Activated gamma-delta T cell (primary cell): ENCODE data around the gene TBC1D19.

Experiments
- DNase-seq: peaks from one replicate; lab custom pipeline; 2025; lab: John Stamatoyannopoulos, UW

TBC1D19 gene

DNA sequence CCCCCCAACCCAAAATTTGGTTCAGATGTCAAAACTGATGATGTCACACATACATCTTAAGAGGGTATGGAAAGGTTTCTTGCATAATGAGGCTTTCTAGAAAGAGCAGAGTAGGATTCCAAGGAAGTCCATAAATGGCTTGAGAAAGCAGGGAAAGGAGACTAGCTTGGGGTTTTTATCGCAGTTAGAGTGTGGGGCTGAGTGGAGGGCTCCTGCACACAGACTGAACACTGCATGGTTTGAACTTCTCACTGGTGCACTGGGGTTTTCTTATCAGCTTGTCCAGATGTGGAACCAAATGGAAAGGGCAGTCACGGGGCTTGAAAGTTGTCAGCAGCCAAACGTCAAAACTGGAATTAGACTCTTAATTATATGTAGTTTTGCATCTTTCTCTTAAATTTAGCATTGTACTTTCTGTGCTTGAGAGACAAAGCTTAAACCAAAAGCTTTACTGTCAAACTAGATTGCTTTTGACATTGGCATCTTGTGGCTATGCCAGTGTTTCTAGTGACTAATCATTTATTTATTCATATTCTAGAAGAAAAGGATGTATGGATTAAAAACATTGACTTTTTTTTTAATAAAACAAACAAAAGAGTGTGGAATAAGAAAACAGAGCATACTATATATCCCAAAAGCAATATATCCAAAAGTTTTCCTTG is 198.4 kb downstream of the TBC1D19 start:
- no peak for DNase-seq

DNA sequence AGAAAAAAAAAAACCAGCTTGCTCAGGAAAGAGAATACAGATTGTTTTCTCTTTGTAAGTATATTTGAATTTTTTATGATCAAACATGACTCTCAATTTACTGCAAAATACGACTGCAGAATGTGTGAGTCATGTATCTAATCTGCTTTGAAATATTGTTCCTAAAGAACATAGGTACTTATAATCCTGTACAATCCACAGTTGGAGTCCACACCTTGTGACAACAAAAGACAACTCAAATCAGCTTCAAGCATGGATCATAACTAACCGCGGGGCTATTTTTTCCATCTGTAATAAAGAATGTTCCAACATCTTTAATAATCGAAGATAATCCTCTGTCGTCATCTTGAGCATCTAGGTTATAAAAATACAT is 198.9 kb downstream of the TBC1D19 start:
- DNase-seq: no peak

DNA sequence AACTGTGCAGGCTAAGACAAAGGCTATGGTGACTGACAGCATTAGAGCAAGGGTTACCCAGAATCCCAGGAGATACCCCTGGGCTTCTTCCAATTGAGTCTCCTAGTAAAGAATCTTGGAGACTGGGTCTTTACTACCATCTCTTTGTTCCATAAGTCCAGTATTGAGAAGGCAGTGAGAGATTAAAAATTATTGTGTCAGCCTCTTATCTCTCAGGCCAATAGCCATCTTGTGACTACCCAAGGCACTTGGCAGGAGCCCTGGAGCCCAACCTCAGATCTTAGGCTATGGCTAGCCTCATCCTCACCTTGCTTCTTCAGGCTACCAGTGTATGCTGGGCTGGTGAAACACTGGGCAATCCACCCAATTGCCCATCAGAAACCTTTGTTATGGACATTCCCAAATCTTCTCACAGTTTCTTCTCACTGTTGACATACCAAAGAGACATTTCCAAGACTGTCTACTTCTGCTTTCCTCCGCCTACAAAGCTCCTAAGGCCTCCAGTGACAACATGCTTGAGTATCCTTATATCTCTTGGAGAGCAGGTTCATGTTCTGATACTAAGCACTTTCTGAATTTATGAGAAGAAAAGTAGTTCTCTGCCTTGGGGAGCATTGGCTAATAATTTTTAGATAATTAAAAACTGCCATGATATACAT is 200.5 kb downstream of the TBC1D19 start:
- DNase-seq: no peak

DNA sequence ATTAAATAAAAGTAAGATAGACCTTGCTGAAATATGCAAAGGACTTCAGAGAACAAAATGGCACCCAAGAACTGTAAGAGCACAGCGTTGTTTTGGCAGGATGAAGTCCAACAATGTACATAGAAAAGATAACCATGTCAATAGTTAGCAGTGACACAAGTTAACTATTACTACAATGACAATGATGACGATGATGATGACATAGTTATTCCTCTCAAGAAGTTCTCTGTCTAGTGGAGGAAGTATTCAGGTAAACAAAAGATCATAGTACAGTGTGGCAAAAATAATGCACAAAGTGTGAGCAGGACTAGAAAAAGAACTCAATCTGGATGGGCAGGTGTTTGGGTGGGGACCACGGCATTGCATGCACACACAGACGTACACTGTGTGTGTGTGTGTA is 201.4 kb downstream of the TBC1D19 start:
- no peak for DNase-seq

DNA sequence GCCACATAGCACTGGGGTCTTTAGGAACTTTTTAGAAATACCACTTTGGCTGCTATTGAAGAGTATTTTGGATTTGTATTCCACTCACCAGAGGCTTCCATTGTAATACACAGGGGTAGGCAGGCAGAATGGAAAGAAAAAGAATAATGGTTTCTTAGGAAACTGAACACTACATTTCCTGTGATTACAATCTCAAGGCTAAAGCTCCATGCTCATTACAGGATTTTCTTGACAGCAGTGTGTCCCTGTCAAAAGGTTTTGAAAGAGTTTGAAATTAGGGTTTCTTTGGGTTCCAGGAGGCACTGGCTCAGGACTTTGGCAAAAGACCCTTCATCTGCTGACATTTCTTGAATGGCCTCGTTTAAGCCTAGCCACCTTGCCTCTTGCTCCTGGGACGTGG is 201.9 kb downstream of the TBC1D19 start:
- no peak for DNase-seq

DNA sequence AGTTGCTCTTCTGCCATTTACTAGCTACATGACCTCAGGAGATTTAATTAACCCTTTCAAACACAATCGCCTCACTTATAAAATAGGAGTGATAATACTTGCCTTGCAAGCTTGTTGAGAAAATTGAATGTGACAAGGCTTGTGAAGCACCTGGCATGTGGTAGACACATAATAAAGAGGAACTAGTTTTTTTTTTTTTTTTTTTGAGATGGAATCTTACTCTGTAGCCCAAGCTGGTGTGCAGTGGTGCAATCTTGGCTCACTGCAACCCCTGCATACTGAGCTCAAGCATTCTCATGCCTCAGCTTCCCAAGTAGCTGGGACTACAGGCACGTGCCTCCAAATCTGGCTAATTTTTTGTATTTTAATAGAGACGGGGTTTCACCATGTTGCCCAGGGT is 203.0 kb downstream of the TBC1D19 start:
- DNase-seq: no peak

DNA sequence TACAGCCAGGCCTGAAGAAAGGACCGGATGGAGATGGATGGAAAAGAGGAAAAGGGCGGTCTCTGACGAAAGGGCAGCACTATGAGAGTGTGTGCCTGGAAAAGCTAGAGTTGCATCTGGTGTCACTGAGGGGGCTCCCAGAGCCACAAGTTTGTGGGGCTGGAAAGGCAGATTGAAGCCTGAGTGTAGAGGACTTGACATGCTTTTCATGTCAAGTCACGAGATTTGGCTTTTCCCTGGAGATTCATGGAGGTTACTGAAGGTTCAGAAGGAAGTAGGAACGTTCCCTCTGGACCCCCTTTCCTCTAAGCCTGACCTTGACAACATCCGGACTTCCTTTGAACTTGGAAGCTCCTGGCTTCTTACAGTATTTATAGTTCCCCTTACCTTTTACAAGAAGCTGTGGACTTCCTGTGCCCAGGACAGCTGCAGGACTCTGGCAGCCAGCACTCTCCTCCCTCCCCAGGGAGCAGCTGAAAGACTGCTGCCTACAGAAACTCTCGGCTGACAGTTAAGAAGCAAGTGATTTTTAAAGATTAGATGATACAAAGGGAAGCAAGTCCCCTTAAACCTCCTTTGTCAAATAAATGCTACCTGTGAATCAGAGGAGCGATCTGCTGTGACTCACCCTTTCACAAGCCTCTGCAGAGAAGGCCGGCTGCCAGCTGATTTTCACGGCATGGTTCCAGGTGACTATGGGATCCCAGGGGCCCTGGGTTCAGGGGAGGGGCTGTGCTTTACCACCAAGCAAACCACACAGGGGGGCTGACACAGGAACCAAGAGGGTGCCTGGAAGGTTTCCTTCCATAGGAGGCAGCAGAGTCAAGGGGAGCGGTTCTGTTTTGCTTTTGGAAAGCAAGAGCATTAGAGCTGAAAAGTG is 203.8 kb downstream of the TBC1D19 start:
- DNase-seq: peak; percentile 6

DNA sequence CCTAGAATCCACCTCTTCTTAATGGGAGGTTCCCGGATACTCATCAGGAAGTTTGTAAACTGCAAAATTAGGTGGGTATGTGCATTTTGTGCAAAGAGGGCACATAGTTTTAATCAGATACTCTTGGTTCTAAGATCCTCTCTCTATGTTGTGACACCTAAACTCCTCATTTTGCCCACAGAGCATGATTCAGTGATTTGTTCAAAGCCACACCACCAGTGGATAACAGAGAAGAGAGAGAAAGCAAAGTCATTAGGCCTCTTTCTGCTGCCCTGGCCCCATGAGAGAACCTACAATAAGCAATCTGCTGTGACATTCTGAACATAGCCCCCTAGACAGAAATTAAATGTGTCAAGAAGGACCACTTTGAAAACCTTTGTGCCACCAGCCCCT is 204.5 kb downstream of the TBC1D19 start:
- DNase-seq: no peak

DNA sequence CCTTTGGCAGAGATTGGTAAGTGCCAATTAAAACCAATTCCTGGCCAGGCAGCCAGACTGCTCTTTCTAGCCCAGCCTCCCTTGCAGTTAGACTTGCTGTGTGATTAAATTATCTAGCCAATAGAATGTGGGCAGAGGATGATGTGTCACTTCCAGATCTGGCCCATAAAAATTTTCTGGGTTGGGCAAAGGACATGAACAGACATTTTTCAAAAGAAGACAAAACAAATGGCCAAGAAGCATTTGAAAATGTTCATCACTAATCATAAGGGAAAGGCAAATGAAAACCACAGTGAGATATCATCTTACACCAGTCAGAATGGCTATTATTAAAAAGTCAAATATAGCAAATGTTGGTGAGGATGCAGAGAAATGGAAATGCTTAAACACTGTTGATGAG is 205.3 kb downstream of the TBC1D19 start:
- DNase-seq: no peak

DNA sequence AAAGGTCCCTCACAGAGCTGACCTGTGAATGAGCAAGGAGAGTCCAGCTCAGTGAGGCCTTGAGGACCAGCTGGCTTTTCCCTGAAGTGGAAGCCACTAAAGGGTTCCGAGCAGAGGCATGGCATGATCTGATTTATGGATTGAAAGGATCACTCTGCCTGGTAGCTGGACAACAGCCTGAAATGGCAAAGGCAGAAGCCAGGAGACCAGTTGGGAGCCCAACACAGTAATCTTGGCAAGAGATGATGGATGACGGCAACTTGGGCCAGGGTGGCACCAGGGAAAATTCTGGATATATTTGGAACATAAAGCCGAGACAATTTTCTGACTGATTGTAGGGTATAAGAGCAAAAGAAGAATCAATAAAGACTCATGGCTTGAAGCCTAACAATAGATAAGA is 207.5 kb downstream of the TBC1D19 start:
- no peak for DNase-seq

DNA sequence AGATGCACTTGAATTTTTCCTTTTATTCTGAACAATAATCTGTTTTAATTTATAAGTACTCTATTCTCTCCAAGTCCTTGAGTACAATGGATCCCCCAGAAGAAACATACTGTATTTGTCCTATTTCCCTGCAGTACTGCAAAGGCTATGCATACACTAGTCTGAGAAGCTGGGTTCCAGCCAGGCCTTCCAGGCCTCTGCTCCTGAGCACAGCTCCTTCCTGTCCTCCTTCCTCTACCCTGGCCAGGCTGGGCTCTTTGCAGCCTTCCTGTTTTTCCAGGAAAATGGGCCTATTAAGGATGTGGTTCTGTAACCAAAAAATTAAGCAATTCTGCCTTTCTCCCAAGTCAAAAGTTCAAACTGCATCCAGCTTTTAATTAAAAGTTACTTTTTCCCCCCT is 208.8 kb downstream of the TBC1D19 start:
- no peak for DNase-seq

DNA sequence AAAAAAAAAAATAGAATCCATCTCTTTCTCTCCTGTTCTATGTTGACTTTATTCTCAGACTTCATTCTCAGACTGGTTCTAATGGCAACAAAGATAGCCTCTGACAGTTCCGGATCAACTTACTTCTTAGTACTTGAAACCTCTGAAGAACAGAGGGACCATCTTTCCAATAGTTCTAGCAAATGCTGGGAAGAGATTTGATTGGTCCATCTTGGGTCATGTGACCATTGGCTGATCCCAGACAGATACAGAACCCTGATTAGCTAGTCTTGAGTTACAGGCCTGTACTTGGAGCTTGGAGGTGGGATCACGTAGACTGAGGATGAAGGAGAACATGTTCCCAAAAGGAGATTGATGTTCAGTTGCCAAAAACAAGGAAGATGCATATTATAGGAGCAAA is 209.9 kb downstream of the TBC1D19 start:
- DNase-seq: no peak

DNA sequence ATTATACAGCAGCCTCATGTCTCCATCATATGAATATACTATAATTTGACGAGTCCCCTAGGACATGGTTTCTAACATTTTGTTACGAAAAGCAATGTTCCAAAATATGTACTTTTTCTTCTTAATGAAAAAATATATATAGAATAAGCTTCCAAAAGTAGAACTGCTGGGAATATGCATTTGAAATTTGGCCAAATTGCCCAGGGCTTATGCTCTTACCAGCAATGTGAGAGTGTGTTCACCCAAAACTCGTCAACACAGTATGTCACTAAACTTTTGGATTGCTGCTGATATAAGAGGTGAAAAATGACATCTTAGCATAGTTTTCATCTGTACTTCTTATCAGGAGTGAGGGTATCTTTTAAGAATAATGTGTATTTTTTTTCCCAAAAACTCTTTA is 212.2 kb downstream of the TBC1D19 start:
- no peak for DNase-seq

DNA sequence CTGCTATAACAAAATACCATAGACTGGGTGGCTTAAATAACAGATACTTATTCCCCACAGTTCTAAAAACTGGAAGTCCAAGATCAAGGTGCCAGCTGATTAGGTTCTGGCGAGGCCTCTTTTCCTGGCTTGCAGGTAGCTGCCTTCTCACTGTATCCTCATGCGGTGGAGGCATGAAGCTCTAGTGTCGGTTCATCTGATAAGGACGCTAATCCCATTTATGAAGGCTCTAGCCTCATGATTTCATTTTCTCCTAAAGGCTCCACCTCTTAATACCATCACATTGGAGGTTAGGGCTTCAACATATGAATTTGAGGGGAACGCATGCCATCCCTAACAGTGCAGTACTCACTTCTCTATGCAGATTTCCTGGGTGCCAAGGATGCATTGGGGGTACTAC is 218.9 kb downstream of the TBC1D19 start:
- no peak for DNase-seq

DNA sequence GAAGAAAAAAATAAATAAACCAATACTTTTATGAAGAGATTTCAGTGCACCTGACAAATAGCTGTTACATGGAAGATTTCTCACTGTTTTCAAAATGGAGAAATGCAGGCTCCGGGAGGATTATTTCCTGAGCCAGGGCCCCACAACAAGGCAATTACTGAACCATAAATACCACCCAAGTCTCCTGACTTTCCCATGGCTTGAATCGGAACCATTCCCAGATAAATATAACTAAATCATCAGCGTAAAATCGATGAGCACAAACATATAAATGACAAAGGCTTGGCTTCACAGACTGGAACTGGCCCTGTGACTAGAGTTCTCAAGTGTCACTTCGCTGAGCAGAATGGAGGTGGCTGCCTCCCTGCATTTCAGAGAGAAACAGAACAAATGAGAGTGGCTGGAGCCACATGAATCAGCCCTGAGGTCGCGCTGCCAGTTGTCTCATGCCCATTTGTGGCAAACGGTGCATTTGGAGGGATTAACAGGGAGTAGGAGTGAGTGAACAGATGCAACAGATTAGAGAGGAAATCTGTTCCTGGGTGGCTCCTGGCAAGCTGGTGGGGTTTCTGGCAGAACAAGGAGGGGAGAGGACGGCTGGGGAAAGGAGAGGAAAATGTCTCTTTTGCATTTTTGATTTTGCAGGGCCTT is 219.5 kb downstream of the TBC1D19 start:
- DNase-seq: no peak

DNA sequence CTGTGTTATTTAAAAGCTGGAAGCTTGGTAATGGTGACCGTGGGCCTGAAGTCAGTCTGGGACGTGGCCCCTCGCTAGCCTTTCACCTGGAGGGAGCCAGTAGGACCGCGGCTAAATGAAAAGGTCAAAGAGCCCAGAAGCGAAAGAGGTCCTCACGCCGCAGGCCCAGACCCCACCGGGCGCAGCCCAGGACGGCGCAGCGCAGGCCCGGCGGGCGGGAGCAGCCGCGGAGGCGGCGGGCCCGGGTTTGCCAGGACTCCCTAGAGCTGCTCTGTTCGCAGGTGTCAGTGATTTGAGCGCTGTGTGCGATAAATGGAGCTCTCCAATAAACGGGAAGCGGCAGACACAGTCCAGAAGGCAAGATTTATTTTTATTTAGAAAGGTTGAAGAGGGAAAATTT is 220.6 kb downstream of the TBC1D19 start:
- DNase-seq: no peak

DNA sequence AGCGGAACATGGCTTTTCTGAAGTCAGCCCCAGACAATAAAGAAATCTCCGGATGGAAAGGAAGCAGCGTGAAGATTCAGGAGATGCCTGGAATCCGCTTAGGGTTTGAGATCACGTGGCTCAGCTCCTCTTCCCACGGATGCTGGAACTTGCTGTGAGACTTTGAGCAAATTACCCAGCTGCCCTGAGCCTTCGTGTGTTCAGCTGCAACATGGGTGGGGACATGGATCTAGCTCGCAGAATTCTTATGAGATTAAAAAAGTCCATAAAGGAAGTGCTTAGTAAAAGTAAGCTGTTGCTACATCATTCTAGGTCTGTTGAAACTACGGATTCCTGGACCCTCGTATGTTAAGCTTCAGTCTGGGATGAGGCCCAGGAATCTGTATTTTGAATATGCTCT is 221.0 kb downstream of the TBC1D19 start:
- DNase-seq: no peak
